GF-D8 (cell line): ENCODE results near the gene FOXO4.
"Not testable (repeated sequence)": the region's sequence is repeated elsewhere in the genome, so short reads cannot be mapped to it uniquely, and the experiment has no call there.

Source experiments
- DNase-seq: peaks from one replicate; lab custom pipeline; 2025; lab: John Stamatoyannopoulos, UW

The FOXO4 gene

DNA sequence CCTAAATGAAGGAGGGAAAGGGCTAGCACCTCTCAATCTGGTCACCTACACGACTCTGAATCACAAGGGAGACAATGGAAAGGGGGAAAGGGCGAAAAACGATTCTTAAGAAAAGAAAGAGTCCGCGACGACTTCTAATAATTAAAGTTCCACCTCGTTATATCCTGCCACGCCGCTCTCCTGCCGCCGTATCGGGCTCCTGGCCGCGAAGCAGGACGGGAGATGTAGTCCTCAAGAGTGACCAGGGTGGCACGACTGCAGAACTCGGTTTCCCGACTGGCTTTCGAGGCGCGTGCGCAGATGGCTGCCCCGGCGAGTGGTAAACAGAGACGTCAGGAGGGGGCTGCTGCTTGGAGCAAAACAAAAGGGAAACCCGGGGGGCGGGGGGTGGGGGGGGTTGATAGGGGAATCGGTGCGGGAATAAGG is at the start of gene FOXO4:
FOXO4 (plus strand) TSS at position 297 of the 426 bp plus-strand sequence. CDS start 678 bp downstream, outside the sequence.
- peak; percentile 18 for DNase-seq

- not testable (repeated sequence) for DNase-seq
These were observed 47.8 kb upstream of the FOXO4 start for GRCh38 chrX:71047891-71048290.

GRCh38 chrX:71052721-71053120 is 42.9 kb upstream of the FOXO4 start:
- DNase-seq, result no peak

DNA sequence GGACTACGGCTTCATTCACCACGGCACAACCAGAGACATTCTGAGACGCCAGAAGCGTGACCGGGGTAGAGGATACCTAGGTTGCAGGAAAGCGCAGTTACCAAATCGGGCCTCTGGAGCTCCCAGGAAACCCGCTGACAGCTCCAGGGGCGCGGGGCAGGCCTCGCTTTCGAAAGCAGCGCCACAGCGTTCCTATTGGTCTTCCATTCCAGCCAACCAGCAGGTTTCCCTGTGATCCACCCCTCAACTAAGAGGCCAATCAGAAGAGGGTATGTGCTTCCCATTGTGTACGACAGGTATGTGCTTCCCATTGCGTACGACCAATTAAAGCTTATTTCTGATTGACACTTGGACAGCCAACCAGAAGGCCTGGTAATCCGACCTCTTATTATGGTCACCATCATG is 42.4 kb upstream of the FOXO4 start:
- DNase-seq, result no peak

GRCh38 chrX:71056867-71057266 is 38.8 kb upstream of the FOXO4 start:
- peak; percentile 23 for DNase-seq

GRCh38 chrX:71057848-71058530 is 37.7 kb upstream of the FOXO4 start:
- DNase-seq, result peak; percentile 42

DNA sequence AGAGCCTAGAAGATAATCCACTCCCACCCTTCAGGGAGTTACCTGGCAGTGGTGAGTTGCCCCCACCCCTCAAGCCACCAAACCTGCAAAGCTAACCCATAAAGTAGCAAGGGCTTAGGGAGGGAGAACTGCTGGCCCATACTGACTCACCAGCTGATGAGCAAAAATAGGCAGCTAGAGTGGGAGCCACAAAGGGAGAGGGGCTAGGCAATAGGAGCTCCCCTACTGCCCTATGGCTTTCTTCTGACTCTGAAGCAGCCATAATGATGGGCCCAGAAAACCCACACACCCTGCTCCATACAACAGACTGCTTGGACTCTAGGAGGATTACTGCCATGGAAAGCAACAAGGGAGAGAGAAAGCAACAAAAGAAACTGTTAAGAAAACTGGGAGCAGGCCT is 35.5 kb upstream of the FOXO4 start:
- DNase-seq, result no peak

- no peak for DNase-seq
These were observed 28.6 kb upstream of the FOXO4 start for GRCh38 chrX:71067089-71067488.

- no peak for DNase-seq
These were observed 28.0 kb upstream of the FOXO4 start for GRCh38 chrX:71067712-71068043.

DNA sequence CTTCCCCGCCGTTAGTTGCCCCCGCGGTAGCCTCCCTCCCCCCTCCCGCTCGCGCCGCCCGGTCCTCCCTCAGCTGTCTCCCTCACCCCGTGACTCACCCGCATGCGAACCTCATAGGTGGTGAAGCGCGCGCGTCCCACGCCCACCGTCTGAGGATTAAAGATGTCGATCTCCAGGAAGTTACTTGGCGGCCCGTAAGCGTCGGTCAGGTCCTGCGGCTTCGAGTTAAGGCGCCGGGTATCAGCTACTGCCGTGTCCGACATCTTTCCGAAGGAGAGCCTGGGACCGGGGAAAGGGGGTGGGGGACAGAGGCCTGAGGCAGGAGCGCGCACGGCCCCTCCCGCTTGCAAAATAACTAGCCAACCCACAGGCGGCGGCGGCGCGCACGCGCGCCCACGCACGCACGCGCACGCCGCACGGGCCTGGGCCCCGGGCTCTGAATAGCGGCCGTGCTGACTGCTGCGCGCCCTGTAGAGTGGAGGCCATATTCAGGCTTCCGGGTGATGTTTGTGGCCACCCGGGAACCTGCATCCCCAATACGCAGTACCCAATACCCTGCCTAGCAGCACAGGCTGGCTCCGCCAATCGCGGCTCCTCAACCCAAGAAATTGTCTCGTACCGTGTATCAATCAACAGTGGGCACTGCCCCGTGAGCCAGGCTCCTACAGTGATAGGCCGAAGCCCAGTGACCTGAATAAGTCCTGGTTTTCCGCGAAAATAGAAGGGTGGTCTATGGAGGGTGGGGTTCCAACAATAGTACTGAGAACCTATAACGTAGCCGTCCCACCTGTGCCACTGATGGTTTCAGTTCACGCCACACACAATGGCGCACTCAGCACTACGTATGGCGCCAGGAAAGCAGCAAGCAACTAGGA is 27.4 kb upstream of the FOXO4 start, which contains the start of gene SNX12:
SNX12 (minus strand) TSS at position 291 of the 875 bp plus-strand sequence; CDS start at position 263, 28 bp downstream.
- DNase-seq, result peak; percentile 76

GRCh38 chrX:71070531-71070930 is 25.1 kb upstream of the FOXO4 start:
- DNase-seq, result no peak

GRCh38 chrX:71081330-71082123 is 14.1 kb upstream of the FOXO4 start:
- no peak for DNase-seq

DNA sequence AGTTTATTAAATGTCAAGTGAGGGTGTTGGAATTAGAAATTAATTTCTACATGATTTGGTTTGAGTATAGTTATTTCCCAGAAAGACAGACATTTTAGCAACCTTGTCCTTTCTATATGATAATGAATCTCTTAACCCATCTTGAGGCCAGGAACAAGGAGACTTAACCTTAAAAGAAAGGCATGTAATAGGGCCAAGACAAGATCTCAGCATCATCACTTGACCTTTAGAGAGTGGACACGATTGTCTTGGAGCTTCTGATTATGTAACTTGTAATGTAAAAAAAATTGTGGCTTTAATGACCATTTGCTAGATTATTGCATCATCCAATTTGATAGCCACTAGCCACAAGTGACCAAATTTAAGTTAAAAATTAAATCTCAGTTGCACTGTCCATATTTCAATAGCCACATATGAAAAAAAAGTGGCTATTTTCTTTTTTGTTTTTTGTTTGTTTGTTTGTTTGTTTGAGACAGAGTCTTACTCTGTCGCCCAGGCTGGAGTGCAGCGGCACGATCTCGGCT is 13.5 kb upstream of the FOXO4 start:
- DNase-seq, result no peak

DNA sequence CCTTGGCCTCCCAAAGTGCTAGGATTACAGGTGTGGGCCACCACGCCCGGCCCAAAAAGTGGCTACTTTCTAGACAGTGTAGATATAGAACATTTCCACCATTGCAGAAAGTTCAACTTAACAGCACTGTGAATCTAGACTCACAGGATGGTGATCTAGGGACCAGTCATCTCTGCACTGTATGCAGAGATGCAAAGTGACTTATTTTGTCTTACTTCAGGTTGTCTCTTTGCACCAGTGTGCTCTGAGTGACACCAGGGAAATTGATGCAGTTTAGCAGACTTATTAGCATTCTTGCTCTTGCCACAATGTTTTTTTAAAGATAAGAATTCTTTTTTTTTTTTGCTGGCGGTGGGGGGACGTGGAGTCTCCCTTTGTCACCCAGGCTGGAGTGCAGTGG is 12.8 kb upstream of the FOXO4 start:
- no peak for DNase-seq

- no peak for DNase-seq
These were observed 9.8 kb upstream of the FOXO4 start for GRCh38 chrX:71085900-71086299.

DNA sequence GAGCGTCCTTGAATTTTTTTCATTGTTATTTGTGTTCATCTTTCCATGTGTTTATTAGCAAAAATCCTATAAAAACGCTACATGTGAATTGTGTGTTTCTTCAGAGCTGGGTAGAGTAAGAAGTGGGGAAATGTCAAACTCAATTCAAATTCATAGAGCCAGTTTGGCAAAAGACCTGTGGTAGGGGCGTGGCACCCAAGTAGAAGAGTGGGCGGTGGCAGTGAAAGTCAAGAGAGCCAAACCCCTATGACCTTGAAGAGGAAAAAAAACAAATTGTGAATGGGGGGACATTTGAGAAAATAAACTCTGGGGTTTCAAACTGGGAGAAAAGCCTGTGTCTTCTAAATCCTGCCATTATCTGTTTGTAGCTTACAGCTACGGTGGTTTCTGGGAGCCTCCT is 4.4 kb upstream of the FOXO4 start:
- DNase-seq, result no peak

DNA sequence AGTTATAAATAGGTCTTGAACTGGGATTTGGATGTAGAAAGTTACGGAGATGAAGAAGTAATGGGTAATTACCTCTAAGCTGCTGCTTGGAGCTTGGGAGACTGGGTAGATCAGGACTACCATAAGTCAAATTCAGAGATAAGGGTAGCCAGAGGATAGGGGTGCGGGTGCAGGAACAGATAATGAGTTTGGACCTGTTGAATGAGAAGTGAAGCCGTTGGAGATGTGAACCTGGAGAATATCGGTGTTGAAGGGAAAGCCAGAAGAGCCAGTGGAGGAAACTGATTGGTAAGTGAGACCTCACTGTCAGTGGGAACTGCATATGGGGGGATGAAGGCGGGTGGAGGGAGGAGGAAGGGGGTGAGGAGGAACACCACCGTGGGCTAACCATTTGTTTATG is 618 bp upstream of the FOXO4 start:
- DNase-seq, result no peak

GRCh38 chrX:71095981-71096759 is 519 bp downstream of the FOXO4 start:
- DNase-seq, result no peak

GRCh38 chrX:71096760-71097032 is 1.0 kb downstream of the FOXO4 start:
- no peak for DNase-seq

DNA sequence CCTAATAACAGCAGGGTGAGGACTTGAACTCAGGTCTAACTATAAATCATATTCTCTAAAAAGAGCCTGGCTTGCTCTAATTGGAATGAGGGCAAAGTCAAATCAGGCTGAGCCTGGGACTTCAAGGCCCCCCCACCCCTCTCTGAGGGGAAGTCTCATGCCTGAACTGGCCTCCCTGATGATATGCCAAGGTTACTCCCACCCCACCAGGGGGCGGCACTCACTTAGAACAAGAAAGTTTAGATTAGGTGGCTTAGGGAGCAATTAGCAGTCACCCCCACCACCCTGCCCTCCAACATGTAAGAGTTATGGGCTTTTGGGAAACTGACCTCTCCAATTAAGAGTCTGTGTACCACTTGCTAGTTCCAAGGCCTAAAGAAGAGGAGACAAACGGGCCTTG is 2.7 kb downstream of the FOXO4 start:
- DNase-seq, result peak; percentile 32

- no peak for DNase-seq
These were observed 3.4 kb downstream of the FOXO4 start for GRCh38 chrX:71098951-71099506.
